Renal cortex interstitium (tissue), 11 donors: Measurements from ENCODE around the gene ACAN. TPM values are rescaled to one million over a fixed set of nuclear protein-coding genes. Genes with fewer than 3 reads are reported as not detected.
"Not testable (repeated sequence)": the region's sequence is repeated elsewhere in the genome, so short reads cannot be mapped to it uniquely, and the experiment has no call there.

Experiments used
- DNase-seq, 11 donors: peaks; one replicate each; pipeline ENCODE4 v3.0.0-alpha.2; 2013; ENCODE audit warnings: low read depth in 9 of 11, low spot score in 4 of 11; ENCODE audit errors: extremely low read depth in 1 of 11
- polyA plus RNA-seq, 3 donors: library from polyadenylated mRNA; unstranded; fragments of 120-200 nt; gene quantifications; one replicate each; pipeline ENCODE4 v1.2.1, GENCODE V29; 2013; ENCODE audit not compliant: insufficient read length in 3 of 3

ACAN gene
- polyA plus RNA-seq, 3 donors, result 2.8 to 4.1 (median 3.3) TPM

- no peak for DNase-seq
These were observed 104.9 kb downstream of the ACAN start for GRCh38 chr15:88908123-88908522.

DNA sequence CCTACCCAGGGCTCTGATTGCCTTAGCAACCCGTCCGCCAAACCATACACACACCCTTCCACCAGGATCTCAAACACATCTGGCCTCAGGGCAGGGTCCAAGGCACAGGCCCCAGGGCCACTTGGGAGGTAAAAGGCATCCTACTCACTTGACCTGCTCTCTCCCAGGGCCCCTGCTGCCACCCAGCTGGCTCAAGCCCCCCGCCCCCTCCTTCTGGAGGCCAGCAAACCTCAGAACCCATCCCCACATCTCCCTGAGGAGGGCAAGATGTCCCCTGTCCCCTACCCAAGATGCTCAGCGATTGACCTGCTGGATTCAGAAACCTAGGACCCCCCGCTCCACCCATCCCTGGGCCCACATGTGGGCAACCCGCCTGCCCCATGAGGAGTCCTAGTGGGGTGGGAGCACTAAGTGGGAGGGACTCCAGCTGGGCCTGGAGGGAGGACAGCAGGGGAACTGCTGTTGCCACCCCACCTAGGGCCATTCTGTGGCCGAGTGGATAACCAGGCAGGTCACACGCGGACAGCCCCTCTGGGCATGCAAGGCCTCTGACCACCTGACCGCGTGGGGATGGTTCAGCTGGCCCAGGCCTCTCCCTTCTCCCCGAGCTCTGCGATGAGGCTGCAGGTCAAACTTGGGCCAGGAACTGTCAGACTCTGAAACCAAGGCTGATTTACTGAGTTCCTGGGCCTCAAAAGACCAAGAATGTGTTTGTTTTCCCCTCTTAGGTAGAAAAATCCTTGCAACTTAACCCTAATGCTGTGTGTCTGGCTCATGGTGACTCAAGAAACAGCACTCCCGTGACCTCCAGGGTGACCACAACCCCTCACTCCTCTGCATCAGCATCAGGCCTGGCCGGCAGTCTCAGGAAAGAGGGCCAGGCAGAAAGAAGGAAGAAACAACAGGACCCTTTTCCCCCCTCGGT is 105.7 kb downstream of the ACAN start:
- no peak for DNase-seq

DNA sequence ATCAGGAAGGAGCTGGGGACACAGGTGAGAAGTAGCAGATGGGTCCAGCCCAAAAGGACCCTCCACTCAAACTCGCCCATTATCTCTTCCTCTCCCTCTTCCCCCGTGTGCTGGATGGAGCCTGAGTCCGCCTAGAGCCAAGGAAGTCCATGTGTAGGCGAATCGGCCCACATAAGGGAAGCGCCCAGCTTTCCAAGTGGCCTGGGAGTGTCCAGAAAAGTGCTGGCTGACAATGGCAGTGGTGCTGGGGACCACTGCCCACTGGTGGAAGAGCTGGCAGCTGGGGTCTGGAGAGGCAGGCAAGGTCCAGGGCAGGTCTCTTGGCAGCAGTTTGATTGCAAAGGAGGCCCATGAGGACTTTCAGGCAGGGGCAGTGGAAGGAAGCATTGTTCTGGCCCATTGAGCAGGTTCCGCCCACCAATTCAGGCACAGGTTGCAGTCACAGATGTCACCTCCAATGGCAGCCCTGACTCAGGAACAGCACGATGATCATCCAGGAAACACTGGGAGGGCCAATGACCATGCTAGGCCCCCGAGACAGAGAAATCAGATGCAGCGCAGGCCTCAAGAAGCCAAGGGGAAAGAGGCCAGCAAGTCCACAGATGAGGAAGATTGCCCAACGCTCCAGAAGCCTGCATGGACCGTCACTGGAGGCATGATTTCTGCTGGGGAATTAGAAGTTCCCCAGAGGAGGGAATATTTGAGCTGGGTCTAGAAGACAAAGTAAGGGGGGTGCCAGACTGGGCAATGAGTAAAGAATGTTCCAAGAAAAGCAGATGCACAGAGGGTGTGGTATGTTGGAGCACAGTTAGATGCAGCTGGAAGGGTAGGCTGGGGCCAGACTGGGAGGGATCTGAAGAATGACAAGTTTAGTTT is 107.0 kb downstream of the ACAN start:
- no peak for DNase-seq

DNA sequence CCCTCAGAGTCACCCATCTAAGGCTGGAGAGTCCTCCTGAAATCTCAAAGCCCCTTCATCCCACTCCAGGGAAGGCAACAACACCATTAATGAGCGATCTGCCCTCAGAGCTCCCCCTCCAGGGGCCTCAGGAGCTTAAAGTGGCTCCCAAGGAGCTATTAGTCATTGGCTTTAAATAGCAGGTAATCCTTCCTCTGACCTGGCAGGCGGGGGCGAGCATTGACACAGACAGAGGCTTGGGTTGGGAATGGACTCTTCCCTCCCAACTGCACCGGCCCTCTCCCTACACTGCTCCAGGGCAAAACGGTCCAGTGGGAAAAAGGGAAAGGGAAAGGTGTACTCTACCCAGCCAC is 108.5 kb downstream of the ACAN start:
- DNase-seq, result no peak

DNA sequence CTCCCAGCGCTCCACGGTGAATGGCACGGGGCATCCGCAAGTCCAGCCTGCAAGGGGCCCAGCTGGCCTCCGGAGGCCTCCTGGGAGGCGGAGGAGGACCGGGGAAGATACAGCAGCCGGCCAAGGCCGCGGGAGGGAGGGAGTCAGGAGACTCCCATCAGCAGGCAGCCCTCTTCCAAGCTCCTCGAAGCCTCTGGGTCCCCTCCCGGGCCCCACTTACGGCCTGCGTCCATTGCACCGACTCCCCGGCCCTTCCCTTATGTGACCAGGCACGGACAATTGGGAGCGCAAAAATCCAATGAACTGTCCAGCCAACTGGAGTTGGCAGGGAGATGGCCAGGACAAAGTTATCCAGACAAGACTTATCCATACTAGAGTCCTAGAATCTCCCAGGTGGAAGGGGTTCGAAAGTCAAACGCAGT is 109.3 kb downstream of the ACAN start:
- no peak for DNase-seq

- peak in 6 of 11 donors; percentile 73 to 82 (median 78) for DNase-seq
These were observed 110.0 kb downstream of the ACAN start, which contains the start of gene MFGE8 for GRCh38 chr15:88913017-88913849. Gene MFGE8 (minus strand): TSS chr15:88913379. CDS start chr15:88913319, 60 bp downstream.

DNA sequence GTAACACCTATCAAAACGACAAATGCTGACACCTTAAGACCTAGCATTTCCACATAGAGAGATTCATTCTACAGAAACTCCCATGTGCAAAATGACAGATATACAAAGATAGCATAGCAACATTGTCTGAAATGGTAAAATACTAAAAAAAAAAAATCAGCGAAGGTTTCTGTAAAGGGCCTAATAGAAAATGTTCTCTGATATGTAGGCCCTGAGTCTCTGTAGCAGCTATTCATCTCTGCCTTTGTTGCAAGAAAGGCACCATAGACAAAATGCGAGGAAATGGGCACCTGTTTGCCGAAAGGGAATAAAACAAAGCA is 110.6 kb downstream of the ACAN start:
- DNase-seq, result no peak

DNA sequence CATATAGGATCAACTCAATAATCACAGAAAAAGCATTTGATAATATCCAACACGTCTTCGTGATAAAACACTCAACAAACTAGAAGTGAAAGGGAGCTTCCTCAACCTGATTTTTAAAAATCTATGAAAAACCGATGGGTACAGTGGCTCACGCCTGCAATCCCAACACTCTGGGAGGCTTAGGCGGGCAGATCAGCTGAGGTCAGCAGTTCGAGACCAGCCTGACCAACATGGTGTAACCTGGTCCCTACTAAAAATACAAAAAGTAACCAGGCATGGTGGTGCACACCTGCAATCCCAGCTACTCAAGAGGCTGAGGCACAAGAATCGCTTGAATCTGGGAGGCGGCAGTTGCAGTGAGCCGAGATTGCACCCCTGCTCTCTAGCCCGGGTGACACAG is 112.1 kb downstream of the ACAN start:
- no peak for DNase-seq

DNA sequence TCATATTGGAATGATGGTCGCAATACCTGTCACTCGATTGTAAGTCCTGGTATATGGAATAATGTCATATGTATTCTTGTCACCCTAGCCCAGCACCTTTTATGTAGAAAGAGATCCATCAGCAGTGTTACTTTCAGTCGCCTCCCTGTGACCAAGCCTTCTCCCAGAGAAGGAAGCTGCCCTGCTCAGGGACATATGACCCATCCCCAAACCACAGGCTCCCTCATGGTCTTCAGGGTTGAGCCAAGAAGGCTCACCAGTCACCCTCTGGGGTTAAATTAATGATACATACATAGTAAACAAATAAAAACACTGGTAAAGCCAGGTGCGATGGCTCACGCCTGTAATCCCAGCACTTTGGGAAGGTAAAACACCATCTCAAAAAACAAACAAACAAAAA is 114.5 kb downstream of the ACAN start:
- no peak for DNase-seq

DNA sequence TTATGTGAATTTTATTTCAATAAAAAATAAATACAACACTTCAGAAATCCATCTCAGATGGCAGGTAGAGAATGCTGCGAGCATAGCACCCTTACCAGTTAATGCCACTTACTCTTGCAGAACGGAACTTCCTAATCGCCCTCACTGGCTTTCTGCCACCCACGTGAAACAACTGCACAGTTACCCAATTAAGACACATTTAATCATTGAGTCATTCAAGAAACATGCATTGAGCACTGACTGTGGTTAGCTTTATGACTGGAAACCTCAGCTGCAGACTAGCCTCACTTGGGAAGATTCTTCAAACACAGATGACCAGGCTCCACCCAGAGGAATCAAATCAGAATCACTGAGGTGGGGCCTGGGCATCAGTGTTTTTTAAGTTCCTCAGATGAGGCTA is 115.5 kb downstream of the ACAN start:
- no peak for DNase-seq

DNA sequence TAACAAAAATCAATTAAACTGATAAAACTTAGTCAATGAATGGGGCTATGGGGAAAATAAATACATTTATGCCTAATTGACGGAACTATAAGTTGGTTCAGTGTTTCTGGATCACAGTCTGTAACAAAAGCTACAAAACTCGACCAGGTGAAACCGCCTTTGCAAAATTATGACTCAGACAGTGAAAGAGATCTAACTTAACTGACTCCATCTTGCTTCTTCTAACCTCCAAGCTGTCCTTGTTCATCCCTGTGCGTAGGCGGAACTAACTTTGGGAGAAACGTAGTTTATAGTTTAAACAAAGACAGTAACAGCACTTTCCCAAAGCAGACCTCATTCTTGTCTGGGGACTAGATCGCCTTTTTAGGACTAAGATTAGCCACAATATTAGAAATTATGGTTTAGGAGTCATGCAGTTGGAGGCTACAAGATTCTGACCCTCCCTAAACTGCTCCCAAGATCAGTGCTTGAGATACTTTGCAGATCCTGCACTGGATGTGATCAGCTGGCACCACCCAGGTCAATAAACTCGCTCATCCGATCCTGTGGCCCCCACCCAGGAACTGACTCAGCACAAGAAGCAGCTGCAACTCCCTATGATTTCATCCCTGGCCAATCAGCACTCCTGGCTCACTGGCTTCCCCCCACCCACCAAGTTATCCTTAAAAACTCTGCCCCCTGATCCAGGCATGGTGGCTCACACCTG is 117.1 kb downstream of the ACAN start:
- no peak for DNase-seq

DNA sequence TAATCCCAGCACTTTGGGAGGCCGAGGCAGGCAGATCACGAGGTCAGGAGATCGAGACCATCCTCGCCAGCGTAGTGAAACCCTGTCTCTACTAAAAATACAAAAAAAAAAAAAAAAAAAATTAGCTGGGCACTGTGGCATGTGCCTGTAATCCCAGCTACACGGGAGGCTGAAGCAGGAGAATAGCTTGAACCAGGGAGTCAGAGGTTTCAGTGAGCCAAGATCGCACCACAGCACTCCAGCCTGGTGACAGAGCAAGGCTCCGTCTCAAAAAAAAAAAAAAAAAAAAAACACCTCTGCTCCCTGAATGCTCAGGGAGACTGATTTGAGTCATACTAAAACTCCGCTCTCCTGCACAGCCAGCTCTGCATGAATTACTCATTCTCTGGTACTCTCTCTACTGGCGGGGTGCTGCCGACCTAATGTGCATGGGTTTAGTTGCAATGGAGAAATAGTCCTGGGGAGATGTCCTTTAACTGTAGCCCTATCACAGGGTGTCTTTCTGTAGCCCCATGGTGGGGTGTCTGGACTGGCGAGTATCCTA is 117.7 kb downstream of the ACAN start:
- DNase-seq, result not testable (repeated sequence)

Other genes starting within 250 kb of the ACAN start
- 1 to 10 TPM; 5.6 to 6.9 (median 5.8) TPM for gene AEN, start 182.1 kb upstream of the ACAN start, polyA plus RNA-seq
- gene ISG20, start 164.4 kb upstream of the ACAN start, polyA plus RNA-seq, result 1 to 10 TPM in 2 of 3 donors, under 1 TPM in 1; 0.80 to 1.5 (median 1.5) TPM
- 1 to 10 TPM; 3.4 to 5.1 (median 4.1) TPM for gene HAPLN3, start 92.1 kb downstream of the ACAN start, polyA plus RNA-seq
- gene MFGE8, start 109.9 kb downstream of the ACAN start, polyA plus RNA-seq, result 100 to 1,000 TPM in 2 of 3 donors, 10 to 100 TPM in 1; 84.1 to 136 (median 103) TPM